Stomach (tissue), 4 donors: Measurements from ENCODE around the gene UST.

Experiments
- CTCF ChIP-seq, 7 experiments: fragments of 450-650 bp in 4 of 7; fragments of 200-600 bp in 3 of 7; sonication (generic) in 3 of 7; IDR thresholded peaks; one replicate each; pipeline ENCODE4 v1.5.1; 2016 to 2019; ENCODE audit warnings: antibody characterized with exemption in 7 of 7, control low read depth in 2 of 7, mild to moderate bottlenecking in 1 of 7
- POLR2AphosphoS5 ChIP-seq, 3 donors: sonication (generic); formaldehyde crosslinking; IDR thresholded peaks; one replicate each; pipeline ENCODE4 v1.6.1; 2016; ENCODE audit warnings: antibody characterized with exemption in 3 of 3

- no peak for TF ChIP-seq CTCF (IDR thresholded peaks at IDR 0.05)
- no peak for TF ChIP-seq POLR2AphosphoS5 (IDR thresholded peaks at IDR 0.05)
Measured at GRCh38 chr6:149052350-149053106, 305.7 kb downstream of the UST start.
